Erythroblast (primary cell): ENCODE results near the gene LIF.

Experiments
- GATA1 ChIP-seq: IDR thresholded peaks from 2 replicates; pipeline ENCODE4 v1.6.1; 2011; ENCODE audit warnings: low read depth, mild to moderate bottlenecking, control low read depth, low read length, moderate library complexity
- POLR2A ChIP-seq: IDR thresholded peaks from 2 replicates; pipeline ENCODE4 v1.6.1; 2011; ENCODE audit warnings: mild to moderate bottlenecking, low read length

- TF ChIP-seq POLR2A = no peak
- no peak for TF ChIP-seq GATA1
Observed at GRCh38 chr22:30293026-30293425, 46.5 kb upstream of the LIF start.
